Measurements from ENCODE around the gene EGF. TPM values are rescaled to one million over a fixed set of nuclear protein-coding genes. Genes with fewer than 3 reads are reported as not detected.

Gene EGF
- total RNA-seq, 1 donor from 2014 or later, result 6.6 TPM

GRCh38 chr4:110022457-110022856 lies 109.8 kb downstream of the EGF start:
- Histone ChIP-seq H3K9me3 (ENCODE audit: low read depth) (no peaks in the 10 kb centered on the region), H3K36me3 (no peaks in the 10 kb centered on the region), H3K27ac (no peak overlapping the region), H3K79me2 (ENCODE audit: low read depth) (no peaks in the 10 kb centered on the region), H3K4me3 (no peak overlapping the region), H3F3A (ENCODE audit: low read depth) (no peaks in the 10 kb centered on the region), H3K4me2 (no peak overlapping the region), H3K27me3 (no peaks in the 10 kb centered on the region), H4K20me1 (ENCODE audit: low read depth) (no peaks in the 10 kb centered on the region), H2AFZ (replicated peaks) (no peak overlapping the region), H3K9ac (no peak overlapping the region), H3K4me1 (no peaks in the 10 kb centered on the region)
- Mint-ChIP-seq H3K9me3 (peaks cover 3% of the 10 kb centered on the region), H3K4me1 (peaks cover 3% of the 10 kb centered on the region), H3K36me3 (no peaks in the 10 kb centered on the region), H3K4me3 (no peak overlapping the region), H3K27ac (no peak overlapping the region), H3K27me3 (ENCODE audit: insufficient read depth, low read depth) (peaks cover 3% of the 10 kb centered on the region)
- no peak for DNase-seq (ENCODE audit: low spot score)
- TF ChIP-seq CTCF (IDR thresholded peaks at IDR 0.05) (no peak), EZH2phosphoT487 (IDR thresholded peaks at IDR 0.05) (no peak), EZH2 (IDR thresholded peaks at IDR 0.05) (no peak)

GRCh38 chr4:110025056-110025455 lies 112.4 kb downstream of the EGF start:
- H3K36me3 ChIP-seq, result no peaks in the 10 kb centered on the region
- TF ChIP-seq EZH2phosphoT487 (IDR thresholded peaks at IDR 0.05) (no peak), EZH2 (IDR thresholded peaks at IDR 0.05) (no peak), CTCF (IDR thresholded peaks at IDR 0.05) (no peak)
- Mint-ChIP-seq H3K27me3 (ENCODE audit: insufficient read depth, low read depth) (peaks cover 3% of the 10 kb centered on the region), H3K27ac (no peak overlapping the region), H3K4me3 (no peak overlapping the region), H3K36me3 (no peaks in the 10 kb centered on the region), H3K9me3 (peaks cover 2% of the 10 kb centered on the region), H3K4me1 (peaks cover 7% of the 10 kb centered on the region)
- H2AFZ ChIP-seq (replicated peaks), result no peak overlapping the region
- H3K27ac ChIP-seq, result no peak overlapping the region
- no peaks in the 10 kb centered on the region for H3K79me2 ChIP-seq (ENCODE audit: low read depth)
- H3F3A ChIP-seq (ENCODE audit: low read depth), result no peaks in the 10 kb centered on the region
- H3K9ac ChIP-seq, result no peak overlapping the region
- H3K4me3 ChIP-seq, result no peak overlapping the region
- no peak for DNase-seq (ENCODE audit: low spot score)
- H3K4me1 ChIP-seq, result peaks cover 10% of the 10 kb centered on the region
- no peaks in the 10 kb centered on the region for H4K20me1 ChIP-seq (ENCODE audit: low read depth)
- no peaks in the 10 kb centered on the region for H3K27me3 ChIP-seq
- no peak overlapping the region for H3K4me2 ChIP-seq
- no peaks in the 10 kb centered on the region for H3K9me3 ChIP-seq (ENCODE audit: low read depth)

- no peaks in the 10 kb centered on the region for H3F3A ChIP-seq (ENCODE audit: low read depth)
- Mint-ChIP-seq H3K36me3 (no peaks in the 10 kb centered on the region), H3K4me3 (no peak overlapping the region), H3K27ac (no peak overlapping the region), H3K9me3 (peaks cover 4% of the 10 kb centered on the region), H3K4me1 (peaks cover 4% of the 10 kb centered on the region), H3K27me3 (ENCODE audit: insufficient read depth, low read depth) (peaks cover 2% of the 10 kb centered on the region)
- H3K9me3 ChIP-seq (ENCODE audit: low read depth), result no peaks in the 10 kb centered on the region
- DNase-seq (ENCODE audit: low spot score), result no peak
- H3K4me3 ChIP-seq, result no peak overlapping the region
- no peak overlapping the region for H2AFZ ChIP-seq (replicated peaks)
- no peak overlapping the region for H3K4me2 ChIP-seq
- no peaks in the 10 kb centered on the region for H3K79me2 ChIP-seq (ENCODE audit: low read depth)
- H3K27me3 ChIP-seq, result no peaks in the 10 kb centered on the region
- no peak overlapping the region for H3K27ac ChIP-seq
- peaks cover 10% of the 10 kb centered on the region for H3K4me1 ChIP-seq
- H3K36me3 ChIP-seq, result no peaks in the 10 kb centered on the region
- no peak for TF ChIP-seq EZH2 (IDR thresholded peaks at IDR 0.05)
- H4K20me1 ChIP-seq (ENCODE audit: low read depth), result no peaks in the 10 kb centered on the region
- no peak overlapping the region for H3K9ac ChIP-seq
Observed at GRCh38 chr4:110025718-110026117, 113.0 kb downstream of the EGF start.

DNA sequence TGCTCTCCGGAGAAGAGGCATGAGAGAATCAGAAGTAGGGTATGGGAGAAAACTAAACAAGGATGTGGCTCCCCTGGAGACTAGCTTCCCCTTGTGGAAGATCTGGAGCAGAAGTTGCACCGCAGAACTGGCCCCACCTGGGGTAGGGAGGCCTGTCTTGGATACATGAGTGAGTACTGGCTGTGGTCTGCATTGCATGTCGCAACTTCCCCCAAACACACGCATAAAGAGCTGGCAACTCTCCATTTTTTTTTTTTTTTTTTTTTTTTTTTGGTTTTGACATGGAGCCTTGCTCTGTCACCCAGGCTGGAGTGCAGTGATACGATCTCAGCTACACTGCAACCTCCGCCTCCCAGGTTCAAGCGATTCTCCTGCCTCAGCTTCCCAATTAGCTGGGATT lies 119.9 kb downstream of the EGF start:
- no peaks in the 10 kb centered on the region for H3K79me2 ChIP-seq (ENCODE audit: low read depth)
- H3K9me3 ChIP-seq (ENCODE audit: low read depth), result no peaks in the 10 kb centered on the region
- Mint-ChIP-seq H3K9me3 (peaks cover 9% of the 10 kb centered on the region), H3K36me3 (no peaks in the 10 kb centered on the region), H3K4me1 (peaks cover 7% of the 10 kb centered on the region), H3K27ac (no peak overlapping the region), H3K4me3 (no peak overlapping the region), H3K27me3 (ENCODE audit: insufficient read depth, low read depth) (no peaks in the 10 kb centered on the region)
- H3K4me2 ChIP-seq, result no peak overlapping the region
- H3K4me1 ChIP-seq, result peaks cover 10% of the 10 kb centered on the region
- no peaks in the 10 kb centered on the region for H3F3A ChIP-seq (ENCODE audit: low read depth)
- TF ChIP-seq CTCF (IDR thresholded peaks at IDR 0.05) (no peak), EZH2 (IDR thresholded peaks at IDR 0.05) (no peak), EZH2phosphoT487 (IDR thresholded peaks at IDR 0.05) (no peak)
- no peak overlapping the region for H3K4me3 ChIP-seq
- H3K27me3 ChIP-seq, result no peaks in the 10 kb centered on the region
- no peak for DNase-seq (ENCODE audit: low spot score)
- no peak overlapping the region for H3K9ac ChIP-seq
- no peaks in the 10 kb centered on the region for H3K36me3 ChIP-seq
- H3K27ac ChIP-seq, result no peak overlapping the region
- no peaks in the 10 kb centered on the region for H4K20me1 ChIP-seq (ENCODE audit: low read depth)
- H2AFZ ChIP-seq (replicated peaks), result no peak overlapping the region

All from neural progenitor cell (in vitro differentiated cells).